Stimulated activated CD8-positive, alpha-beta memory T cell treated with anti-CD3 and anti-CD28 coated beads, Interleukin-12 subunit alpha, Interleukin-12 subunit beta, amount 100 ng/mL, for 1 hour (primary cell): ENCODE measurements around the gene NAB1.
A peak's percentile ranks its signal among the peaks of the same experiment; 100 is the strongest.

Source experiments
- DNase-seq: peaks from one replicate; pipeline ENCODE4 v3.0.0-alpha.2; 2020; ENCODE audit warnings: low read depth

NAB1 gene

GRCh38 chr2:190637903-190638618 lies 10.8 kb upstream of the NAB1 start:
- no peak for DNase-seq

DNA sequence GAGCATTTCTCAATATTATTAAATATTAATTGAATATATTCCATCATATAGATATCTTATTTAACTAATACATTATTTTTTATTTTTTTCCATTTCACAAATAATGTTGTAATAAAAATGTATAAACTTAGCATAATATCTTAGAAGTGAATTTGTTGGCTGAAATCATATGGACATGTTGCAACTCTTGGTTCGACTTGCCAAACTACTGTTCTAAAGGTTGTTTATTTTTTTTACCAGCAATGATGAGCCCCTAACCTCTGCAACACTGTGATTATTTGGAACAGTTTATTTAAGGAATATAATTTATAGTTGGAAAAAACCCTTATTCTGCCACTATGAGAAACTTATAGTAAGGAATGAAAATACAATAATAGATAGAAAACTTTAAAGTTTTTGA lies 8.8 kb upstream of the NAB1 start:
- no peak for DNase-seq

- no peak for DNase-seq
Observed at GRCh38 chr2:190641469-190641868, 7.4 kb upstream of the NAB1 start.

- DNase-seq = no peak
Observed at GRCh38 chr2:190646780-190647522, 1.9 kb upstream of the NAB1 start.

- DNase-seq = peak; percentile 88
Observed at GRCh38 chr2:190648289-190649034, 421 bp upstream of the NAB1 start.

DNA sequence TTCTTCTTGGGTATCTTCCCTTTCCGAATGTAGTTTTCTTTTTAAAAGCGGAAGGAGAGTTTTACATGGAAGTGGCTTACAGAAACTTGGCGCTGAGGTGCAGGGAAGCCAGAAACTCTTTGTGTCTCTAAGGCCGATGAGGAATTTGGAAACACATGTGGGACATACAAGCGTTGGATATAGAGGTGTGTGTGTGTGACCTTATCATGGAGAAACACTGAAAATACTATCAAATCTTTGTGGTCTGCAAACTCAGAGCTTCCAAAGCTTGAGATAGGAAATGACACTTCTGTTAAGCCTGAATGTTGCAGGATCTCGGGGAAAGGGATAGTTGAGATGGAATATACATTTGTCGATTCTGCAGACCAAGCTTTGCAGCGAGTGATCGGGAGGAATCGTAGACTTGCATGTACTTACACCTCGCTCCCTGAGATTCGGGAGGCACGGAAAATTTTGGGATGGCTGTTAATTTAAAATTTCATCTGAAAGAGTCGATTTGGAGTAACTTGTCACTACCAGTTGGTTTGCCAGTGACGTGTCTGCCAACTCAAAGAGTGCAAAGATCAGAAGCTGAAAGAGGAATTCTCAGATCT lies 1.0 kb downstream of the NAB1 start:
- DNase-seq = no peak

DNA sequence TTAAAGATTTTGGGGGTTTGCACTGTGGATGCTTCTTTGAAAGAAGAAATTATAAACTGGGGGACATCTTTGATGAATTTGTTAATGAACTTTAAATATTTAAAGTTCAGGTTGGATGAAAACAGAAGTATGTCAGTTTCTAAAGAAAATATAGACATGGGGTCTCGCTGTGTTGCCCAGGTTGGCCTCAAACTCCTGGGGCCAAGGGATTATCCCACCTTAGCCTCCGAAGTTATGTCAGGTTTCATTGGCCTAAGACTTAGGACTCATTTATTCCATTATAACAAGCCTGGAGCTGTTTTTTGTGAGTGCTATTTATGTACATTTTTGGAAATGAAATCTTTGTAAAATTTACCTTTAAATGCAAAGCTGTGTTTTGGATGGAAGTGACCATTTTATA lies 2.5 kb downstream of the NAB1 start:
- DNase-seq = no peak

- DNase-seq = no peak
Observed at GRCh38 chr2:190653231-190653630, 4.3 kb downstream of the NAB1 start.

- DNase-seq = no peak
Observed at GRCh38 chr2:190653931-190654330, 5.0 kb downstream of the NAB1 start.

DNA sequence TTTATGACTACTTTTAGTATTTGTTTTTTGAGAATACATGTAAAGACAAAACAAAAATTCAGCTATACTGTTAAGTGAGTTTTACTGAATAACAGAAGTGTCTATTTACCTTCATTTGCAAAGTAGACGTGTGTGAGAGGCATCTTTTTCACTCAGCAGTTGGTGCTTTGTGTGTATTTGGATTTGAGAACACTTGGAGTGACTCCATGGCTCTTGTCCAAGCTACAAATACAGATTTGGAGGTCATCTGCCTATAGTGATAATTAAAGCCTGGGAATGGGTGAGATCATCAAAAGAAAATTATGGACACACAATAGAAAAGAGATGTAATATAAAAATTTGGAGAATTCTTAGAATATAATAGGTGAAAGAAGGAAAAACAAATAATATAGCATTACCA lies 6.2 kb downstream of the NAB1 start:
- no peak for DNase-seq

- no peak for DNase-seq
Observed at GRCh38 chr2:190655570-190655969, 6.7 kb downstream of the NAB1 start.

DNA sequence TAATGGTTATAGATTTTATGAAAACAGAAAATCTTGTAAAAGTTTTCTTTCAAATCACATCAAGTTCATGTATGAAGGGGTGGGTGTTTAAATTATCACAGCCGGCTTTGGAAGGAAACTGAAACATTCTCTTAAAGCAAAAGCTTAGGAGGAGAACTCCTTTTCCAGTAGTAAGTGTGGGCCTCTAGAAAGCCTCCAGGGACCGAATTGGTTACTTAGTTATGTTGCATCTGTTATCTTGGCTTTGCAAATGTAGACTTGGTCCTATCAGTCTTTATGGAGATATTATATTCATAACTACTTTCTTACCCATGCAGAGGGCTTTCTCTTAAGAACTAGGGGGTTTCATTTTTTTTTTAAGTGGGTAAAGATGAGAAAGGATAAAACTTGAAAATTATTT lies 7.4 kb downstream of the NAB1 start:
- DNase-seq = no peak

GRCh38 chr2:190657474-190658255 lies 8.8 kb downstream of the NAB1 start:
- DNase-seq = no peak

DNA sequence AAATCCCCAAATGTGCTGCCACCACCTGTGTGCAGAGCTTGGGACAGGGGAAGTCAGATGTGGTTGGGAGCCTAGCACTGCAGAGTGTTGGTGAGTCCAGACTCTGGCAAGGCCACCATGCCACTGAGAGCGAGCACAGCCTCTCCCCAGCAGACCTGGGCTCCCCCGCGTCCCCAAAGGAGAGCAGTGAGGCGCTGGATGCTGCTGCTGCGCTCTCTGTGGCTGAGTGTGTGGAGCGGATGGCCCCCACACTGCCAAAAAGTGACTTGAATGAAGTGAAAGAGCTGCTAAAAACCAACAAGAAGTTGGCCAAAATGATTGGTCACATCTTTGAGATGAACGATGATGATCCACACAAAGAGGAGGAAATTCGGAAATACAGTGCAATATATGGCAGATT lies 10.7 kb downstream of the NAB1 start:
- no peak for DNase-seq

- DNase-seq = no peak
Observed at GRCh38 chr2:190662754-190663153, 13.9 kb downstream of the NAB1 start.

DNA sequence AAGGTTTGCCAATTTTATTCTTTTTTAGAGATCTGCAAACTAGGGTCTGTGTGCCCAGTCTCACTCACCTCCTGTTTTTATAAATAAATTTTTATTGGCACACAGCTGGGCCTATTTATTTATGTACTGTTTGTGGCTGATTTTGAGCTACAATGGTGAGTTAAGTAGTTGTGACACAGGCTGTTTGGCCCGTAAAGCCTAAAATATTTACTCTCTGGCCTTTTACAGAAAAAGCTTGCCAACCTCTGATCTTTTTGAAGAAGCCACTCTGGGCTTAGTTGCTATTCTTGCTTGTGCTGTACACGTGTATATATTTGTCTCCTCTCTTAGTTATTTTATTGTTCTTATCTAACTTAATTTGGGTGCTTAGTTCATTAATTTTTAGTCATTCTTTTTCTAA lies 14.5 kb downstream of the NAB1 start:
- no peak for DNase-seq

DNA sequence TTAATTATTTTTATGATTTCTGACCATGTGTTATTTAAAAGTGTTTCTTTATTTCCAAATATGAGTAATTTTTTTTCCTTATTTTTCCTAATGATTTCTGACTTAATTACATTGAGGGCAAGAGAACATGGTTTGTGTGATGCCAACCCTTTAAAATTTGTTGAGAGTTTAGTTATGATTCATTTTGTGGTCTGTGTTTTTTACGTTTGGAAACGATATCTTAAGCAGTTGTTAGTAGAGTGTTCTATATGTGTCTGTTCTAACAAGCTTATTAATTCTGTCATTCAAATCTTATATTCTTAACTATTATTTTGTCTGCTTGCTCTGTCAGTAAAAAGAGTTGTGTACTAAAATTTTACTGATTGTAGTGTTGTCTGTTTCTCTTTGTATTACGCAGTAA lies 15.0 kb downstream of the NAB1 start:
- no peak for DNase-seq

GRCh38 chr2:190664240-190664639 lies 15.4 kb downstream of the NAB1 start:
- DNase-seq = no peak

DNA sequence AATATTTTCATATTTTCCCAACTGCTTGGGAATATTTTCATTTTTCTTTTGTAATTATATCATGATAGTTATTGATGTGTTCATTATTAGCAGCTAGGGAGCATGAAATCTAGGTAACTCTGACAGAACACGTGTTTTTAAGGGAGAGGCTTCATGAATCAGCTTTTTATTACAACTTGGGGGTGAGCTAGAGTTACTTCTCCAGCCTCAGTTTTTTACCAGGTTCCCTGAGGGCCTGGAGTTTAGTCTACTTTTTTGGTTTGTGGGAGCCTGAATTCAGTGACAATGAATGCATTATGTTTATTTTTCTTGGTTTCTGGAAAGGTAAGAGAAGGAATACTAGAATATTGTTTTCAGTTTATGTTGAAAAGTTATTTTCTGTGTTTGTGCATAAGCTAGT lies 18.0 kb downstream of the NAB1 start:
- no peak for DNase-seq

DNA sequence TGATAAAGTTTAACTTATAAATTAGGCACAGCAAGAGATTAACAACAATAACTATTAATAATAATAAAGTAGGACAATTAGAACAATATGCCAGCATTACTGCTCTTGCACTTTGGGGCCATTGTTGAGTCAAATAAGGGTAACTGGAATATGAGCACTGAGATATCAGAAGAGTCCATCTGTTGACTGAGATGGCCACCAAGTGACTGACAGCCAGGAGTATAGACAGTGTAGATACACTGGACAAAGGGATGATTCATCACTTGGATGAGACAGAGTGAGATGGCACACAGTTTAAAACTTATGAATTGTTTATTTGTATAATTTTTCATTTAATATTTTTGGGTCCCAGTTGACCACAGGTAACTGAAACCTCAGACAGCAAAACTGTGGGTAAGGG lies 20.0 kb downstream of the NAB1 start:
- DNase-seq = no peak

DNA sequence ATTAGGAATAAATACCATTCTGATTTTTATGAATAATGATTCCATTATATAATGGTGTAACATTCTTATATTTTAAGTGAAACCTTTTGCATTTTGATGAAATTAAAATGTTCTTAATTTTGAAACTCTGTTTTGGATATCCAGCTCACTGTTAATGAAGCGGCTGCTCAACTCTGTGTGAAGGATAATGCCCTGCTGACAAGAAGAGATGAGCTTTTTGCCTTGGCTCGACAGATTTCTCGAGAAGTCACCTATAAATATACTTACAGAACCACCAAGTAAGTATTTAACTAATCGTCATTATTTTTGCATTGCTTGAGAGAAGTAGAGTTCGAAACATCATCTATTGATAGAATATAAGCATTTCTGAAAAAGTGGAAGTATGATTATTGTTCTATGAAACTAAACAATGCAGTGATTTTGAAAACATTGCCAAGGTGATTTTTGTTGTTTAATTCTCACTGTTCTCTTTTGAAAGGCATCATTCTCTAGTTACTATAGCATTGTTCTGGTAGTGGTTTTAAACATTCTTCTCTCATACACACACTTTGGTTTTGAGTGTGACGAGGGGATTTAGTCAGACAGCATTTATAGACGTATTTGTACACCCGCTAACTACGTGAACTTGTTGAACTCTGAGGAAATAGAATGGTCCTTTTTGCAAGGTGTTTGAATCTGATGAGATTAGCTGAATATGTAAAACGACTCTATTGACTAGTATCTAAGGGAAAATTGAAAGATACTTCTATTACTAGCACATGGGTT lies 21.5 kb downstream of the NAB1 start:
- no peak for DNase-seq
